ENCODE results near the gene CUEDC2. TPM values are rescaled to one million over a fixed set of nuclear protein-coding genes. Genes with fewer than 3 reads are reported as not detected.

Gene CUEDC2
- total RNA-seq, 2 donors from 2014 or later, result 70.2 to 81.7 TPM

DNA sequence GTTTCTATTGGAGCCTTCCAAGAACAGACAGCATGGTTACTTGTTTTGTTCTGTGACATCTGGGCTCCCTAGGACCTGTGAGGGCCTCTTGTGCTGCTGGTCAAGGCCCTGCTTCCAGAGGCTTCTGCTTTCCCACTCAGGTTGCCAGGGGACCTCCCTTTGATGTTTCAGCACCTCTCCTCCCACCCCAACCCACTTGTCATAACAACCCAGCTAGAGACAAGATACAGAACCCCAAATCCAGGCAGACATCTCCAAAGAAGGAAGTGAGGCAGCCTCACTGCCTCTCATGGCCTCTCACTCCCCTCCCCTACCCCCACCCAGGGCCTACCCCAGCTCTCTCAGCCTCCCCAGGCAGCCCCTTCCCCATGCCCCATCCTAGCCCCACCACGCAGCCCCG, 25.6 kb downstream of the CUEDC2 start:
- no peak for TF ChIP-seq POLR2AphosphoS5 (IDR thresholded peaks at IDR 0.05)
- TF ChIP-seq POLR2A (IDR thresholded peaks at IDR 0.05), result no peak
- TF ChIP-seq, protein P1, sequence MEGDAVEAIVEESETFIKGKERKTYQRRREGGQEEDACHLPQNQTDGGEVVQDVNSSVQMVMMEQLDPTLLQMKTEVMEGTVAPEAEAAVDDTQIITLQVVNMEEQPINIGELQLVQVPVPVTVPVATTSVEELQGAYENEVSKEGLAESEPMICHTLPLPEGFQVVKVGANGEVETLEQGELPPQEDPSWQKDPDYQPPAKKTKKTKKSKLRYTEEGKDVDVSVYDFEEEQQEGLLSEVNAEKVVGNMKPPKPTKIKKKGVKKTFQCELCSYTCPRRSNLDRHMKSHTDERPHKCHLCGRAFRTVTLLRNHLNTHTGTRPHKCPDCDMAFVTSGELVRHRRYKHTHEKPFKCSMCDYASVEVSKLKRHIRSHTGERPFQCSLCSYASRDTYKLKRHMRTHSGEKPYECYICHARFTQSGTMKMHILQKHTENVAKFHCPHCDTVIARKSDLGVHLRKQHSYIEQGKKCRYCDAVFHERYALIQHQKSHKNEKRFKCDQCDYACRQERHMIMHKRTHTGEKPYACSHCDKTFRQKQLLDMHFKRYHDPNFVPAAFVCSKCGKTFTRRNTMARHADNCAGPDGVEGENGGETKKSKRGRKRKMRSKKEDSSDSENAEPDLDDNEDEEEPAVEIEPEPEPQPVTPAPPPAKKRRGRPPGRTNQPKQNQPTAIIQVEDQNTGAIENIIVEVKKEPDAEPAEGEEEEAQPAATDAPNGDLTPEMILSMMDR (IDR thresholded peaks at IDR 0.05), result no peak
- Histone ChIP-seq H3K9me3 (no peaks in the 10 kb centered on the region), H3K4me3 (no peak overlapping the region), H3K27me3 (replicated peaks; ENCODE audit: insufficient read depth) (peaks cover 2% of the 10 kb centered on the region), H3K27ac (no peak overlapping the region), H3K36me3 (no peaks in the 10 kb centered on the region), H3K4me1 (replicated peaks) (no peaks in the 10 kb centered on the region)
- intact Hi-C loops (cut with DNase I), result no loop called here
- WGBS, result 80% methylated on average over 2 of the region's 2 CpGs
- DNase-seq (ENCODE audit: low spot score), result no peak

DNA sequence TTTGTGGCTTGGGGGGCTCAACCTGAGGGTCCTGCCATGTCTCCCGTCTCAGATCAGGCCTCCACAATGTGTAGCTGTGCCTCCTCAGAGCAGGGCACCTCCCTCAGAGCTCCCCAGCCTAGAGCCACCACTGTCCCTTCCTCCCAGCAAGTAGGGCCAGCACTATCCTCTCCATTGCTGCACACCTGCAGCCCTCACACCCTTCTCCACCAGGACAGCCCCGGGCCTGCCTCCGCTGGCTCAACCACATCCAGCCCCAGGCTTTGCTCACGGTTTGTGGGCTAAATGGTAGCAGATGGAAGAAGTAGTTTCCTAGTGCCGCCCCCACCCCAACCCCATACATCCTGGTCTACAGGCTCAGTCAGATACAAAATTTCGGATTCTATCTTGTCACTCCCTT, 26.7 kb downstream of the CUEDC2 start:
- H3K27me3 ChIP-seq (replicated peaks; ENCODE audit: insufficient read depth), result no peaks in the 10 kb centered on the region
- no peak overlapping the region for H3K27ac ChIP-seq
- intact Hi-C loops (cut with DNase I), result no loop called here
- no peak for DNase-seq (ENCODE audit: low spot score)
- no peaks in the 10 kb centered on the region for H3K36me3 ChIP-seq
- TF ChIP-seq, protein P1 (IDR thresholded peaks at IDR 0.05), result no peak
- TF ChIP-seq POLR2A (IDR thresholded peaks at IDR 0.05) (no peak), POLR2AphosphoS5 (IDR thresholded peaks at IDR 0.05) (no peak)
- WGBS, result 77% methylated on average over 6 of the region's 6 CpGs
- no peaks in the 10 kb centered on the region for H3K4me1 ChIP-seq (replicated peaks)
- no peak overlapping the region for H3K4me3 ChIP-seq
- no peaks in the 10 kb centered on the region for H3K9me3 ChIP-seq

- Histone ChIP-seq H3K9me3 (no peaks in the 10 kb centered on the region), H3K36me3 (no peaks in the 10 kb centered on the region), H3K27me3 (replicated peaks; ENCODE audit: insufficient read depth) (no peaks in the 10 kb centered on the region), H3K4me1 (replicated peaks) (no peaks in the 10 kb centered on the region), H3K27ac (no peak overlapping the region), H3K4me3 (no peak overlapping the region)
- intact Hi-C loops (cut with DNase I), result no loop called here
- 88% methylated on average over 19 of the region's 19 CpGs for WGBS
- DNase-seq (ENCODE audit: low spot score), result no peak
- no peak for TF ChIP-seq POLR2AphosphoS5 (IDR thresholded peaks at IDR 0.05)
- TF ChIP-seq POLR2A (IDR thresholded peaks at IDR 0.05), result no peak
- TF ChIP-seq, protein P1 (IDR thresholded peaks at IDR 0.05), result no peak
Observed at GRCh38 chr10:102405108-102405571, 27.2 kb downstream of the CUEDC2 start.

GRCh38 chr10:102404361-102405107, 27.8 kb downstream of the CUEDC2 start:
- DNase-seq (ENCODE audit: low spot score), result no peak
- 89% methylated on average over 17 of the region's 17 CpGs for WGBS
- TF ChIP-seq POLR2A (IDR thresholded peaks at IDR 0.05), result no peak
- no peak for TF ChIP-seq POLR2AphosphoS5 (IDR thresholded peaks at IDR 0.05)
- TF ChIP-seq, protein P1 (IDR thresholded peaks at IDR 0.05), result no peak
- intact Hi-C loops (cut with DNase I), result no loop called here
- no peaks in the 10 kb centered on the region for H3K36me3 ChIP-seq
- no peak overlapping the region for H3K4me3 ChIP-seq
- no peaks in the 10 kb centered on the region for H3K4me1 ChIP-seq (replicated peaks)
- H3K9me3 ChIP-seq, result no peaks in the 10 kb centered on the region
- no peaks in the 10 kb centered on the region for H3K27me3 ChIP-seq (replicated peaks; ENCODE audit: insufficient read depth)
- H3K27ac ChIP-seq, result no peak overlapping the region

GRCh38 chr10:102403115-102403514, 29.3 kb downstream of the CUEDC2 start:
- H3K36me3 ChIP-seq, result no peaks in the 10 kb centered on the region
- no peak for DNase-seq (ENCODE audit: low spot score)
- H3K9me3 ChIP-seq, result no peaks in the 10 kb centered on the region
- WGBS, result 79% methylated on average over 6 of the region's 13 CpGs
- no peaks in the 10 kb centered on the region for H3K27me3 ChIP-seq (replicated peaks; ENCODE audit: insufficient read depth)
- intact Hi-C loops (cut with DNase I), result no loop called here
- TF ChIP-seq, protein P1 (IDR thresholded peaks at IDR 0.05), result no peak
- TF ChIP-seq POLR2A (IDR thresholded peaks at IDR 0.05), result no peak
- TF ChIP-seq POLR2AphosphoS5 (IDR thresholded peaks at IDR 0.05), result no peak
- no peaks in the 10 kb centered on the region for H3K4me1 ChIP-seq (replicated peaks)
- H3K27ac ChIP-seq, result no peak overlapping the region
- no peak overlapping the region for H3K4me3 ChIP-seq

Measured in prostate gland (tissue), 2 donors.